ENCODE measurements around the gene IGF2BP3. TPM values are rescaled to one million over a fixed set of nuclear protein-coding genes. Genes with fewer than 3 reads are reported as not detected.

Gene IGF2BP3
- total and polyA plus RNA-seq, 10 of the 15 experiments (the other 5 are each of a cell fraction or from before 2014, with no cell fraction given) = 4.6 to 61.2 (median 36.9) TPM

- no peak for FAIRE-seq
Measured at GRCh38 chr7:23487670-23488069, 17.4 kb upstream of the IGF2BP3 start.

More at GRCh38 chr7:23487670-23488069, 17.4 kb upstream of the IGF2BP3 start:
- ATAC-seq = no peak
- POLR2A ChIA-PET = interaction anchor here (0.6 to 0.7 kb wide), 2 partner anchors 150 to 319 kb away, joined by 5 to 6 read pairs; no protein-coding TSS in a partner anchor
- TF ChIP-seq ZBTB40 (IDR thresholded peaks at IDR 0.05; ENCODE audit: borderline replicate concordance) = no peak
- TF ChIP-seq GABPA (IDR thresholded peaks at IDR 0.05; ENCODE audit: low read depth) = no peak
- TF ChIP-seq BCL3 (IDR thresholded peaks at IDR 0.05; ENCODE audit: borderline replicate concordance, insufficient read depth, low read depth, low read length, poor library complexity, severe bottlenecking) = no peak
- TF ChIP-seq SMAD1 (IDR thresholded peaks at IDR 0.05; ENCODE audit: low read depth, partially characterized antibody) = no peak
- TF ChIP-seq, protein P1, sequence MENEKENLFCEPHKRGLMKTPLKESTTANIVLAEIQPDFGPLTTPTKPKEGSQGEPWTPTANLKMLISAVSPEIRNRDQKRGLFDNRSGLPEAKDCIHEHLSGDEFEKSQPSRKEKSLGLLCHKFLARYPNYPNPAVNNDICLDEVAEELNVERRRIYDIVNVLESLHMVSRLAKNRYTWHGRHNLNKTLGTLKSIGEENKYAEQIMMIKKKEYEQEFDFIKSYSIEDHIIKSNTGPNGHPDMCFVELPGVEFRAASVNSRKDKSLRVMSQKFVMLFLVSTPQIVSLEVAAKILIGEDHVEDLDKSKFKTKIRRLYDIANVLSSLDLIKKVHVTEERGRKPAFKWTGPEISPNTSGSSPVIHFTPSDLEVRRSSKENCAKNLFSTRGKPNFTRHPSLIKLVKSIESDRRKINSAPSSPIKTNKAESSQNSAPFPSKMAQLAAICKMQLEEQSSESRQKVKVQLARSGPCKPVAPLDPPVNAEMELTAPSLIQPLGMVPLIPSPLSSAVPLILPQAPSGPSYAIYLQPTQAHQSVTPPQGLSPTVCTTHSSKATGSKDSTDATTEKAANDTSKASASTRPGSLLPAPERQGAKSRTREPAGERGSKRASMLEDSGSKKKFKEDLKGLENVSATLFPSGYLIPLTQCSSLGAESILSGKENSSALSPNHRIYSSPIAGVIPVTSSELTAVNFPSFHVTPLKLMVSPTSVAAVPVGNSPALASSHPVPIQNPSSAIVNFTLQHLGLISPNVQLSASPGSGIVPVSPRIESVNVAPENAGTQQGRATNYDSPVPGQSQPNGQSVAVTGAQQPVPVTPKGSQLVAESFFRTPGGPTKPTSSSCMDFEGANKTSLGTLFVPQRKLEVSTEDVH (IDR thresholded peaks at IDR 0.05; ENCODE audit: low read depth, partially characterized antibody) = no peak
- TF ChIP-seq, protein P2, sequence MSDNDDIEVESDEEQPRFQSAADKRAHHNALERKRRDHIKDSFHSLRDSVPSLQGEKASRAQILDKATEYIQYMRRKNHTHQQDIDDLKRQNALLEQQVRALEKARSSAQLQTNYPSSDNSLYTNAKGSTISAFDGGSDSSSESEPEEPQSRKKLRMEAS (IDR thresholded peaks at IDR 0.05; ENCODE audit: low read depth, low read length) = no peak
- TF ChIP-seq CBX3 (IDR thresholded peaks at IDR 0.05; ENCODE audit: borderline replicate concordance, low read depth) = no peak
- TF ChIP-seq CREM (IDR thresholded peaks at IDR 0.05; ENCODE audit: low read depth) = no peak
- TF ChIP-seq STAT1 (conservative IDR thresholded peaks at IDR 0.05) = no peak
- RAD21 ChIA-PET (ENCODE audit: unreplicated experiment) = interaction anchor here (1.0 kb wide), 1 partner anchor 36 kb away, joined by 3 read pairs; no protein-coding TSS in a partner anchor
- Histone ChIP-seq H2AFZ (ENCODE audit: control insufficient read depth, low read depth, low read length) (no peak overlapping the region), H3K9ac (ENCODE audit: control insufficient read depth, insufficient read depth, low read length) (no peak overlapping the region), H4K20me1 (ENCODE audit: control insufficient read depth, insufficient read depth) (no peaks in the 10 kb centered on the region), H3K4me1 (ENCODE audit: control insufficient read depth, insufficient read depth, low read length) (no peaks in the 10 kb centered on the region), H3K27ac (ENCODE audit: control insufficient read depth, insufficient read depth) (no peak overlapping the region), H3K79me2 (ENCODE audit: control insufficient read depth, insufficient read depth, low read length) (peaks cover 1% of the 10 kb centered on the region), H3K36me3 (ENCODE audit: control insufficient read depth in 2 of 2, insufficient read depth in 2 of 2, low read length in 1 of 2) (no peaks in the 10 kb centered on the region), H3K27me3 (replicated peaks in 1 of 2; ENCODE audit: control insufficient read depth in 2 of 2, insufficient read depth in 2 of 2, low read length in 1 of 2) (no peaks in the 10 kb centered on the region), H3K9me3 (replicated peaks; ENCODE audit: control insufficient read depth, insufficient read depth, low read length) (no peaks in the 10 kb centered on the region), H3K4me3 (no peak overlapping the region), H3K4me2 (ENCODE audit: control insufficient read depth, insufficient read depth) (no peak overlapping the region)
- intact Hi-C loops (cut with micrococcal nuclease; ENCODE audit: unreplicated experiment) = no loop called here
- SMC1A ChIA-PET (ENCODE audit: uncharacterized antibody, unreplicated experiment) = interaction anchor here (1.0 to 1.7 kb wide), 2 partner anchors 9 to 130 kb away, joined by 3 to 6 read pairs; no protein-coding TSS in a partner anchor
- CTCF ChIA-PET = no interaction called here
- in situ Hi-C loops (cut with MboI) = no loop called here
- 66% methylated on average over 4 of the region's 4 CpGs for WGBS (ENCODE audit: insufficient coverage, insufficient replicate concordance, low lambda C conversion rate, missing lambda C conversion rate)
- DNase-seq (ENCODE audit: low read depth, low spot score) = no peak
- no TSS peak for BruUV-seq (replicated peaks)

Measured in GM12878 (cell line).